Left lung (tissue), 10 donors: ENCODE data around the gene ADAM12. TPM values are rescaled to one million over a fixed set of nuclear protein-coding genes. Genes with fewer than 3 reads are reported as not detected.

Experiments used
- ATAC-seq: fragments of 200-7000 bp; cut with Tn5 transposase; one replicate; pipeline ENCODE4 v1.9.1; 2020; ENCODE audit warnings: moderate library complexity
- DNase-seq, 4 donors: peaks; one replicate each; pipeline ENCODE4 v3.0.0-alpha.2; 2013 to 2020
- H3K27ac ChIP-seq, 2 donors: fragments of 200-600 bp; sonication (generic) in 1 of 2; one replicate each; pipeline versions ENCODE4 v1.5.0 to v1.8.0; 2020 to 2021
- H3K27me3 ChIP-seq, 2 donors: fragments of 200-600 bp; sonication (generic) in 1 of 2; one replicate each; pipeline versions ENCODE4 v1.5.0 to v1.8.0; 2020 to 2021
- H3K36me3 ChIP-seq, 2 donors: fragments of 200-600 bp; sonication (generic) in 1 of 2; one replicate each; pipeline versions ENCODE4 v1.5.0 to v1.8.0; 2020 to 2021
- H3K4me1 ChIP-seq, 2 donors: fragments of 200-600 bp; one replicate each; pipeline ENCODE4 v1.8.0; 2021
- H3K4me3 ChIP-seq, 2 donors: fragments of 200-600 bp; sonication (generic) in 1 of 2; one replicate each; pipeline versions ENCODE4 v1.5.0 to v1.8.0; 2020 to 2021; ENCODE audit warnings: mild to moderate bottlenecking in 1 of 2
- H3K9me3 ChIP-seq, 2 donors: fragments of 200-600 bp; sonication (generic) in 1 of 2; one replicate each; pipeline versions ENCODE4 v1.5.0 to v1.8.0; 2020 to 2021
- intact Hi-C, 2 donors: fragments of 100-400 bp; cut with DNase I; formaldehyde crosslinking; loops; one replicate each; pipeline versions ENCODE4 v1.11.2 to v1.14.2; 2022
- polyA plus RNA-seq, 6 donors: library from polyadenylated mRNA; unstranded; fragments of 120-200 nt; gene quantifications; one replicate each; pipeline ENCODE4 v1.2.1, GENCODE V29; 2013; ENCODE audit not compliant: insufficient read length in 6 of 6
- total RNA-seq, 2 donors: library from RNA; stranded (reverse); fragmentation: NEBNext Ultra II Directional; extraction: Animal tissue kit (Norgen Biotek cat#: 25700); gene quantifications; one replicate each; pipeline ENCODE4 v1.2.1, GENCODE V29; 2021
- TF ChIP-seq, protein P1 (sequence below), 2 donors: fragments of 200-600 bp; sonication (generic) in 1 of 2; IDR thresholded peaks; one replicate each; pipeline versions ENCODE4 v1.5.0 to v1.8.0; 2021; ENCODE audit warnings: antibody characterized with exemption in 2 of 2
- donor health status: DM: no; HTN: yes; CAD: no.
- donor health status: DM: no; HTN: no; CAD: no.

Gene ADAM12
- total and polyA plus RNA-seq, 8 donors = 2.6 to 22.4 (median 10.7) TPM

DNA sequence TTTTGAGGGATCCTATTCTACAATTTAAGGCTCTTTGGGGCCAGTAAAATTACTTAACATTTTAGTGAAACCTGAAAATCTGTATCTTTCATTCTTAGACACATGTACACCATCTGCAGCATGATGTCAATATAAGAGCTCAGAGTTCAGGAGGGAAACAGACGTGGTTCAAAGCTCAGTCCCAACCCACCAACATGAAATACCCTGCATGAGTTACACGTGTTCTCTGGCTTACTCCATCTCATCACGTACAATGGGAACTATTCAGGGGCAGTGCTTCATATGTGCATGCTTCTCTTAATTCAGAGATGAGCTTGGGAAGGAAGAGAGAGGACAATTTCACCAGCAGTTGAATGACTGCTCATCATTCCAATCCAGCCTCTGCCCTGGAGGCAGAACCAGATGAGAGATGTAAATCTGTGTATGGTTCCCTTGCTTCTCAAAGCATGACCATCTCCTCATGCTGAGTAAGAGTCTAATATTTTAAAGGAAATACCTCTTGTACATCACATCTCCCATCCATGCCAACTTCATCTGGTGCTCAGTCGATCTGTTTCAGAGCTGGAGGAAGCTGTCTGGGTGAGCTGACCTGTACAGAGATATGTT, 29.0 kb upstream of the ADAM12 start:
- H3K27ac ChIP-seq = no peak overlapping the region
- no peaks in the 10 kb centered on the region for H3K27me3 ChIP-seq
- no peak for DNase-seq
- TF ChIP-seq, protein P1, sequence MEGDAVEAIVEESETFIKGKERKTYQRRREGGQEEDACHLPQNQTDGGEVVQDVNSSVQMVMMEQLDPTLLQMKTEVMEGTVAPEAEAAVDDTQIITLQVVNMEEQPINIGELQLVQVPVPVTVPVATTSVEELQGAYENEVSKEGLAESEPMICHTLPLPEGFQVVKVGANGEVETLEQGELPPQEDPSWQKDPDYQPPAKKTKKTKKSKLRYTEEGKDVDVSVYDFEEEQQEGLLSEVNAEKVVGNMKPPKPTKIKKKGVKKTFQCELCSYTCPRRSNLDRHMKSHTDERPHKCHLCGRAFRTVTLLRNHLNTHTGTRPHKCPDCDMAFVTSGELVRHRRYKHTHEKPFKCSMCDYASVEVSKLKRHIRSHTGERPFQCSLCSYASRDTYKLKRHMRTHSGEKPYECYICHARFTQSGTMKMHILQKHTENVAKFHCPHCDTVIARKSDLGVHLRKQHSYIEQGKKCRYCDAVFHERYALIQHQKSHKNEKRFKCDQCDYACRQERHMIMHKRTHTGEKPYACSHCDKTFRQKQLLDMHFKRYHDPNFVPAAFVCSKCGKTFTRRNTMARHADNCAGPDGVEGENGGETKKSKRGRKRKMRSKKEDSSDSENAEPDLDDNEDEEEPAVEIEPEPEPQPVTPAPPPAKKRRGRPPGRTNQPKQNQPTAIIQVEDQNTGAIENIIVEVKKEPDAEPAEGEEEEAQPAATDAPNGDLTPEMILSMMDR (IDR thresholded peaks at IDR 0.05) = no peak
- intact Hi-C loops = no loop called here
- H3K4me3 ChIP-seq = no peak overlapping the region
- peaks cover 0 to 11% of the 10 kb centered on the region in 2 donors for H3K9me3 ChIP-seq
- no peaks in the 10 kb centered on the region for H3K4me1 ChIP-seq
- H3K36me3 ChIP-seq = no peaks in the 10 kb centered on the region
- no peak for ATAC-seq

- Histone ChIP-seq H3K9me3 (no peaks in the 10 kb centered on the region), H3K4me1 (no peaks in the 10 kb centered on the region), H3K36me3 (no peaks in the 10 kb centered on the region), H3K27ac (no peak overlapping the region), H3K27me3 (no peaks in the 10 kb centered on the region), H3K4me3 (no peak overlapping the region)
- TF ChIP-seq, protein P1 (IDR thresholded peaks at IDR 0.05) = no peak
- intact Hi-C loops = no loop called here
- ATAC-seq = no peak
- DNase-seq = no peak
Observed at GRCh38 chr10:126409821-126410220, 21.5 kb upstream of the ADAM12 start.

DNA sequence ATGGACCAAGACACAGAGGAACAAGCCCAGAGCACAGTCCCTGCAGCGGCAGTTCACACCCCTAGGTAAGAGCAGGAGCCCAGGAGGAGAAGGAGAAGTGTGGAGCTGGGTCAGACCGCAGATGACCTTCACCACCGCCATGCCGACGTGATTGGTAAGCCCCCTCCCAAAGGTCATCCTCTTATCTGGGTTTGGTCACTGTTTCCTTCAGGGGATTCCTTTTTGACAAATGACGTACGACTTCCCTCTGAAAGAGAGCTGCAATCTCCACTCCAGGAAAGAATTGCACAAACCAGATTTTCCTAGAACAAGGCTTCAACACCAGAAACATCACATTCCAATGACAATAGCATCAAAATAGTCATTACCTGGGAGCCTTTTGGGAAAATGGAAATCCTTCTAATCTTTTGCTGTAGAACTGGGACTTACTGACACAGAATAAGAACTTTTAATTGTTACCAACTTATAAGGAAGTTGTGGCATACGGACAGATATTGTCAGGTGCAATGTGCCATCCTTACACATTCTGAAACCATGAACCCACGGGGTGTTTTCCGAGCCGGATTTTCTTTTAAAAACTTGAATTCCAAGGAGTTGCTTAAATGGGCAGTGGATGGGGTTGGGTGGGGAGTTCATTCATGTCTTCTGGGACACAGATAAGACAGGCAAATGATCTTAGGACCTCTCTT, 20.8 kb upstream of the ADAM12 start:
- no peak for ATAC-seq

DNA sequence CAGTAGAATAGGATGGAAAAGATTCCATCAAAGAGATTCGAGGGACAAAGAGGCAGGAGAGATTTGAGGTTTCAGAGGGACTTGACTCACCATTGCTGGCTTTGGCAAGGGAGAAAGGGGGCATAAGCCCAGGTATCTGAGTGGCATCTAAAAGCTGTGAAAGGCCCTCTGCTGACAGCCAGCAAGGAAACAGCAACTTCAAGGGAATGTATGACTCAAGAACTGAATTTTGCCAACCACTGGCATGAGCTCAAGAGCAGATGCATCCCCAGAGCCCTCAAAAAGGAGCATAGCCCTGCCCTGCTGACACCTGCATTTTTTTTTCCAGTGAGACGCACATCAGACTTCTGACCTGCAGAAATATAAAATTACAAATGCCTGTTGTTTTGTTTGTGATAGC, 19.6 kb upstream of the ADAM12 start:
- Histone ChIP-seq H3K27me3 (no peaks in the 10 kb centered on the region), H3K36me3 (no peaks in the 10 kb centered on the region), H3K4me1 (no peaks in the 10 kb centered on the region), H3K4me3 (no peak overlapping the region), H3K27ac (no peak overlapping the region), H3K9me3 (no peaks in the 10 kb centered on the region)
- TF ChIP-seq, protein P1 (IDR thresholded peaks at IDR 0.05) = no peak
- ATAC-seq (no peak), DNase-seq (no peak)
- intact Hi-C loops = no loop called here

More for the DNA sequence above, 20.8 kb upstream of the ADAM12 start:
- H3K4me3 ChIP-seq = no peak overlapping the region
- no peaks in the 10 kb centered on the region for H3K9me3 ChIP-seq
- no peaks in the 10 kb centered on the region for H3K4me1 ChIP-seq
- no peak for DNase-seq
- TF ChIP-seq, protein P1 (IDR thresholded peaks at IDR 0.05) = no peak
- H3K36me3 ChIP-seq = no peaks in the 10 kb centered on the region
- H3K27me3 ChIP-seq = no peaks in the 10 kb centered on the region
- intact Hi-C loops = no loop called here
- H3K27ac ChIP-seq = no peak overlapping the region

- intact Hi-C loops = no loop called here
- Histone ChIP-seq H3K4me3 (no peak overlapping the region), H3K4me1 (no peaks in the 10 kb centered on the region), H3K27ac (no peak overlapping the region), H3K36me3 (no peaks in the 10 kb centered on the region), H3K27me3 (no peaks in the 10 kb centered on the region), H3K9me3 (no peaks in the 10 kb centered on the region)
- DNase-seq (no peak), ATAC-seq (no peak)
- TF ChIP-seq, protein P1 (IDR thresholded peaks at IDR 0.05) = no peak
Observed at GRCh38 chr10:126405239-126405775, 17.0 kb upstream of the ADAM12 start.
